Fibroblast of the aortic adventitia (primary cell): ENCODE results near the gene IL10. TPM values are rescaled to one million over a fixed set of nuclear protein-coding genes. Genes with fewer than 3 reads are reported as not detected.
A peak's percentile ranks its signal among the peaks of the same experiment; 100 is the strongest.

ENCODE experiments used
- DNase-seq: peaks from one replicate; pipeline ENCODE4 v3.0.0-alpha.2; 2010; ENCODE audit warnings: low read depth
- H3K4me3 ChIP-seq: 2 replicates; pipeline ENCODE4 v1.5.1; 2011; ENCODE audit warnings: low read depth, mild to moderate bottlenecking, control low read depth, low read length, moderate library complexity
- CTCF ChIP-seq: IDR thresholded peaks from 2 replicates; pipeline ENCODE4 v1.5.1; 2011; ENCODE audit warnings: mild to moderate bottlenecking, low read length, control low read depth, inconsistent platforms; ENCODE audit not compliant: insufficient read depth
- total RNA-seq: library from RNA; depleted of rRNA; stranded (reverse); fragments of >200 nt; gene quantifications from 2 replicates; pipeline ENCODE4 v1.2.3, GENCODE V29; 2012; ENCODE audit warnings: low replicate concordance

IL10 gene
- total RNA-seq, 1 donor = not detected

- DNase-seq = peak; percentile 17
- H3K4me3 ChIP-seq = no peak overlapping the region
- no peak for TF ChIP-seq CTCF
Observed at GRCh38 chr1:206800411-206800810, 28.1 kb upstream of the IL10 start.

GRCh38 chr1:206799311-206799710, 27.0 kb upstream of the IL10 start:
- H3K4me3 ChIP-seq = no peak overlapping the region
- DNase-seq = peak; percentile 17
- TF ChIP-seq CTCF = no peak

DNA sequence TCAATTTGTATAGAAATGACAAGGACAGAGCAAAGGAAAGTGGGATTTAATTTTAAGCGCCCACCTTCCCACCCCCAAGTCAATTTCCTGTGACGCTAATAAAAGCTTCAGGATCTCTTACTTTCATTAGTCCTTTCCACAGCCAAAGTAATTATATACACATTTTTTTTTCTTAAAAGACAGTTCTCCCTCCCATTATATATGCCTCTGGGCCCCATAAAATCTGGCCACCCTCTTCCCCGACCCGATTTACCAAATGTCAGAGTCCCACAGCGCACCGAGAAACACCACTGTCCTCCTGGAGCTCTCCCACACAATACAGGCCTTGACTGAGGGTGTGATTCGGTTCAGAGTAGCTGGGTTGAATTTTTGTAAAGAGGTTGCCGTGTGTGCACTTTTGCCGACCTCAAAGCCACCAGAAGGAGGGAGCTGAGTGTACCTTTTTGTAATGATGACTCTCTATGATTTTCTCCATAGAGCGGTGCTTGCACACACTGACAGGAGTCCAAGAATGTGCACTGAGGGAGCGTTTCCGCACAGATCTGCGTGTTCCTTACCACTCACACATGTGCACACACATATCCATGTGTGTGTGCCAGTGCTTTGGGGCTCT, 26.2 kb upstream of the IL10 start:
- H3K4me3 ChIP-seq = no peak overlapping the region
- TF ChIP-seq CTCF = no peak
- DNase-seq = no peak

DNA sequence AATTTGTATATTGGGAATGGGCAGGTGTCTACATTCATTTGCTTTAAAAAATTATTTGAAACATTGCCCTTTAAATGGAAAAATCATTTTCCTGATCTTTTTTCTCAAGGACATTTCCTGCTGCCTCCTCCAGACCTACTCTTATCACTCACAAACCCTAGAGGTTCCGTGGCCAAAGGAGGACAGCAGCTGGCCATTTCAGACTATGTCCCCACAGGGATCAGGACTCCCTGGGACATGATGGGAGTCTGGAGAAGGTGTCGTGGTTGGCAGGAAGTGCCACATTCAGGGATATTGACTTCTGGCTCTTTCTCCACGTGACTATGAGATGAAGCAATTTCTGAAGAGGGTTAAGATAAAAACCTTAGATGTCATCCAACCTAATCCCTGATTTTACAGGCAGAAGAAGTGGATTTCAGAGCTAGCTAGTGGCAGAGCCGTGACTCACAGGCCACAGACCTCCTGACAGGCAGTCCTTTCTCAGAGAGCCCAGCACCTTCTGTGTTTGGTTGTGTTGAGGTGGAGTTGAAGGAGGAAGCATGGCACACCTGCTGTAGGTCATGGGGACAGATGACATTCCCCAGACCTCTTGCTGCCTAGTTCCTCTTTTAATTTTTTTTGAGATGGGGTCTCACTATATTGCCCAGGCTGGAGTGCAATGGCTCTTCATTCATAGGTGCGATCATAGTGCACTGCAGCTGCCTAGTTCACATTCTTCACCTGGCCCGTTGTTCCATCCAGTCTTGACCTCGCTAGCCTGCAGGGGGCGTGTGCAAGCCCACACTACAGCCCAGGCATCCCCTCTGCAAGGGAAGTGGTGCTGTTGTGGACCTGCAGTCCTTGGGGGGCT, 25.5 kb upstream of the IL10 start:
- no peak overlapping the region for H3K4me3 ChIP-seq

DNA sequence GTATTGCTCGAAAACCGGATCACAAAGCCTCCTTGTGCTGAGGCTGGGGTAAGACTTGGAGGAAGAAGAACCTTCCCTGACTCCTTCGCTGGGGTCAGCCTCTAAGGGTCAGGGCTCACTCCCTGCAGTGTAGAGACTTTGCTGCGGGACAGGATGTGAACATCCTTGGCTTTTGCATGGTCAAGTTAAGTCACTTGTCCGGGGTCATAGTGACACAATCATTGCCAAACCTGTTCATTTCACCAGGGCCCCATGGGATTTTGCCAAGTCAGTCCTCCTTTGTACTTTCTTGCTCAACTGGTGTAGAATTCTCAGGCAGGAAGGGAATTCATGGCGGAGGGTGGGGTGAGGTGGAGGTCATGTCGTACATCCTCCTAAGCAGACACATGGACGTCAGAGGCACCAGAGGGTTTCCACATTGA, 24.7 kb upstream of the IL10 start:
- no peak for TF ChIP-seq CTCF
- DNase-seq = no peak
- no peak overlapping the region for H3K4me3 ChIP-seq

More for the DNA sequence above, 25.5 kb upstream of the IL10 start:
- TF ChIP-seq CTCF = peak; percentile 37
- DNase-seq = peak; percentile 19

DNA sequence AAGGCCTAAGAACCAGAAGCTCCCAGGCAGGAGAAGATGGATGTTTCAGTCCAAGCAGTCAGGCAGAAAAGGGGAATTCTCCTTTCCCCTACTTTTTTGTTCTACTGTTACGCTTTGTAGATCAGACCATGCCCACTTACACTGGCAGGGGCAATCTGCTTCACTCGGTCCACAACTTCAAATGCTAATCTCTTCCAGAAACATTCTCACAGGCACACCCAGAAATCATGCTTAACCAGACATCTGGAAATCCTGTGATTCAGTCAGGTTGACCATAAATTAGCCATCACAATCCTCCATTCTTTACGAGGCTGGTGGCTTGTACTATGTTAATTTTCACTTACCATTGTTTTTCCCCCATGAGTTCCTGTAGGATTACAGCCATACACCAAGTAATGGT, 23.8 kb upstream of the IL10 start:
- no peak overlapping the region for H3K4me3 ChIP-seq
- DNase-seq = no peak
- TF ChIP-seq CTCF = no peak
